K562 (cell line): ENCODE results near the gene WIPF2. TPM values are rescaled to one million over a fixed set of nuclear protein-coding genes. Genes with fewer than 3 reads are reported as not detected.

Experiments
- C11orf30 ChIP-seq: fragments of 450-650 bp; IDR thresholded peaks from 2 replicates; pipeline ENCODE4 v1.6.1; 2016; ENCODE audit warnings: low read depth, mild to moderate bottlenecking
- CBFA2T3 ChIP-seq: fragments of 450-650 bp; IDR thresholded peaks from 2 replicates; pipeline ENCODE4 v1.6.1; 2017
- CBX5 ChIP-seq: IDR thresholded peaks from 2 replicates; pipeline ENCODE4 v1.6.1; 2014; ENCODE audit warnings: low read depth, borderline replicate concordance
- WHSC1 ChIP-seq: IDR thresholded peaks from one replicate; pipeline ENCODE4 v1.6.1; 2012; ENCODE audit warnings: low read length, control low read depth, inconsistent platforms
- ZNF696 ChIP-seq: fragments of 250-450 bp; sonication (Bioruptor Pico); conservative IDR thresholded peaks from 2 replicates; pipeline ENCODE4 v1.4.0; 2020; ENCODE audit warnings: mild to moderate bottlenecking, moderate library complexity
- ZNF766 ChIP-seq: fragments of 200-800 bp; sonication (Bioruptor generic); conservative IDR thresholded peaks from 2 replicates; pipeline ENCODE4 v1.6.1; 2016; ENCODE audit warnings: missing genetic modification characterization, missing compliant biosample characterization
- ZNF780A ChIP-seq: fragments of 250-450 bp; sonication (Bioruptor Pico); IDR thresholded peaks from 2 replicates; pipeline ENCODE4 v1.5.0; 2021; ENCODE audit warnings: mild to moderate bottlenecking
- polyA plus RNA-seq, 8 experiments: library from polyadenylated mRNA; depleted of rRNA in 4 of 8; stranded (reverse) in 5 of 8; unstranded in 3 of 8; fragments of >200 nt; fragmentation: Nextera tagmentation in 2 of 8; fragmentation: Illumina TruSeq in 1 of 8; extraction: Ambion mirVana in 2 of 8; extraction: Trizol in 1 of 8; gene quantifications; 2 replicates each; pipeline versions ENCODE4 v1.2.1 to v1.2.3, GENCODE V29; 2011 to 2014; ENCODE audit warnings: inconsistent platforms in 1 of 8, missing spikeins in 1 of 8
- total RNA-seq, 7 experiments: library from RNA; depleted of rRNA in 6 of 7; stranded (reverse); fragments of >200 nt in 6 of 7; fragmentation: Illumina TruSeq in 2 of 7; extraction: Trizol in 2 of 7; gene quantifications; 2 replicates each; pipeline versions ENCODE4 v1.2.1 to v1.2.3, GENCODE V29; 2011 to 2021; ENCODE audit warnings: low replicate concordance in 1 of 7
- TF ChIP-seq, protein P1 (sequence below): fragments of 250-450 bp; sonication (Bioruptor Pico); IDR thresholded peaks from 2 replicates; pipeline ENCODE4 v1.4.0; 2020; ENCODE audit warnings: mild to moderate bottlenecking
- TF ChIP-seq, protein P2 (sequence below): fragments of 450-650 bp; IDR thresholded peaks from 2 replicates; pipeline ENCODE4 v1.6.1; 2016; ENCODE audit warnings: mild to moderate bottlenecking, moderate library complexity
- TF ChIP-seq, protein P3 (sequence below): sonication (generic); formaldehyde crosslinking; IDR thresholded peaks from 2 replicates; pipeline ENCODE4 v1.8.0; 2022; ENCODE audit warnings: missing genetic modification reagents, mild to moderate bottlenecking, moderate library complexity, borderline replicate concordance
- TF ChIP-seq, protein P4 (sequence below): fragments of 200-800 bp; sonication (Bioruptor generic); IDR thresholded peaks from 2 replicates; pipeline ENCODE4 v1.6.1; 2017; ENCODE audit warnings: missing genetic modification characterization, missing compliant biosample characterization
- TF ChIP-seq, protein P5 (sequence below): fragments of 450-650 bp; formaldehyde crosslinking; IDR thresholded peaks from 2 replicates; pipeline ENCODE4 v1.4.0; 2020; ENCODE audit warnings: mild to moderate bottlenecking

The WIPF2 gene
- total and polyA plus RNA-seq, 9 of the 15 experiments (the other 6 are each of a cell fraction or from before 2014, with no cell fraction given) = 3.6 to 15.0 (median 5.3) TPM

DNA sequence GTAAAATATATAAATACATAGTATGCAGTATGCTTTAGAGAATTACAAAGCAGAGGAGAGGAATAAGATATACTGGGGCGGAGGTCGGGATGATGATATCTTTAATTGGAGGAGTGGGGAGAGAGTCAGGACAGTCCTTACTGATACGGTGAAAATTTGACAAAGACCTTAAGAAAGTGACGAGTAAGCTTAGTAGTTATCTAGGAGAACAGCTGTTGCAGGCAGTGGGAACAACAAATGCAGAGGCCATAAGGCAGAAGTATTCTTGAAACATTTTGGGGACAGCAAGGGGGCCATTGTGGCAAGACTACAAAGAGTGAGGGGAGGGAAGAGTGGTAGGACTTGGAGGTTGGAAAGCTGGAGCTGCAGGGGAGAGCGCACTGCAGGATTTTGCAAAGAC lies 46.2 kb downstream of the WIPF2 start (continued):
- TF ChIP-seq ZNF780A (CRISPR knock-in tag) (no peak), CBX5 (no peak), WHSC1 (no peak), ZNF696 (CRISPR knock-in tag) (no peak), C11orf30 (no peak), ZNF766 (0 out of 2 replicates have a peak, but pooled peaks have one; percentile 19), CBFA2T3 (peak; percentile 52)
- TF ChIP-seq, protein P1, sequence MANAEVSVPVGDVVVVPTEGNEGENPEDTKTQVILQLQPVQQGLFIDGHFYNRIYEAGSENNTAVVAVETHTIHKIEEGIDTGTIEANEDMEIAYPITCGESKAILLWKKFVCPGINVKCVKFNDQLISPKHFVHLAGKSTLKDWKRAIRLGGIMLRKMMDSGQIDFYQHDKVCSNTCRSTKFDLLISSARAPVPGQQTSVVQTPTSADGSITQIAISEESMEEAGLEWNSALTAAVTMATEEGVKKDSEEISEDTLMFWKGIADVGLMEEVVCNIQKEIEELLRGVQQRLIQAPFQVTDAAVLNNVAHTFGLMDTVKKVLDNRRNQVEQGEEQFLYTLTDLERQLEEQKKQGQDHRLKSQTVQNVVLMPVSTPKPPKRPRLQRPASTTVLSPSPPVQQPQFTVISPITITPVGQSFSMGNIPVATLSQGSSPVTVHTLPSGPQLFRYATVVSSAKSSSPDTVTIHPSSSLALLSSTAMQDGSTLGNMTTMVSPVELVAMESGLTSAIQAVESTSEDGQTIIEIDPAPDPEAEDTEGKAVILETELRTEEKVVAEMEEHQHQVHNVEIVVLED (CRISPR knock-in tag) = no peak
- TF ChIP-seq, protein P2, sequence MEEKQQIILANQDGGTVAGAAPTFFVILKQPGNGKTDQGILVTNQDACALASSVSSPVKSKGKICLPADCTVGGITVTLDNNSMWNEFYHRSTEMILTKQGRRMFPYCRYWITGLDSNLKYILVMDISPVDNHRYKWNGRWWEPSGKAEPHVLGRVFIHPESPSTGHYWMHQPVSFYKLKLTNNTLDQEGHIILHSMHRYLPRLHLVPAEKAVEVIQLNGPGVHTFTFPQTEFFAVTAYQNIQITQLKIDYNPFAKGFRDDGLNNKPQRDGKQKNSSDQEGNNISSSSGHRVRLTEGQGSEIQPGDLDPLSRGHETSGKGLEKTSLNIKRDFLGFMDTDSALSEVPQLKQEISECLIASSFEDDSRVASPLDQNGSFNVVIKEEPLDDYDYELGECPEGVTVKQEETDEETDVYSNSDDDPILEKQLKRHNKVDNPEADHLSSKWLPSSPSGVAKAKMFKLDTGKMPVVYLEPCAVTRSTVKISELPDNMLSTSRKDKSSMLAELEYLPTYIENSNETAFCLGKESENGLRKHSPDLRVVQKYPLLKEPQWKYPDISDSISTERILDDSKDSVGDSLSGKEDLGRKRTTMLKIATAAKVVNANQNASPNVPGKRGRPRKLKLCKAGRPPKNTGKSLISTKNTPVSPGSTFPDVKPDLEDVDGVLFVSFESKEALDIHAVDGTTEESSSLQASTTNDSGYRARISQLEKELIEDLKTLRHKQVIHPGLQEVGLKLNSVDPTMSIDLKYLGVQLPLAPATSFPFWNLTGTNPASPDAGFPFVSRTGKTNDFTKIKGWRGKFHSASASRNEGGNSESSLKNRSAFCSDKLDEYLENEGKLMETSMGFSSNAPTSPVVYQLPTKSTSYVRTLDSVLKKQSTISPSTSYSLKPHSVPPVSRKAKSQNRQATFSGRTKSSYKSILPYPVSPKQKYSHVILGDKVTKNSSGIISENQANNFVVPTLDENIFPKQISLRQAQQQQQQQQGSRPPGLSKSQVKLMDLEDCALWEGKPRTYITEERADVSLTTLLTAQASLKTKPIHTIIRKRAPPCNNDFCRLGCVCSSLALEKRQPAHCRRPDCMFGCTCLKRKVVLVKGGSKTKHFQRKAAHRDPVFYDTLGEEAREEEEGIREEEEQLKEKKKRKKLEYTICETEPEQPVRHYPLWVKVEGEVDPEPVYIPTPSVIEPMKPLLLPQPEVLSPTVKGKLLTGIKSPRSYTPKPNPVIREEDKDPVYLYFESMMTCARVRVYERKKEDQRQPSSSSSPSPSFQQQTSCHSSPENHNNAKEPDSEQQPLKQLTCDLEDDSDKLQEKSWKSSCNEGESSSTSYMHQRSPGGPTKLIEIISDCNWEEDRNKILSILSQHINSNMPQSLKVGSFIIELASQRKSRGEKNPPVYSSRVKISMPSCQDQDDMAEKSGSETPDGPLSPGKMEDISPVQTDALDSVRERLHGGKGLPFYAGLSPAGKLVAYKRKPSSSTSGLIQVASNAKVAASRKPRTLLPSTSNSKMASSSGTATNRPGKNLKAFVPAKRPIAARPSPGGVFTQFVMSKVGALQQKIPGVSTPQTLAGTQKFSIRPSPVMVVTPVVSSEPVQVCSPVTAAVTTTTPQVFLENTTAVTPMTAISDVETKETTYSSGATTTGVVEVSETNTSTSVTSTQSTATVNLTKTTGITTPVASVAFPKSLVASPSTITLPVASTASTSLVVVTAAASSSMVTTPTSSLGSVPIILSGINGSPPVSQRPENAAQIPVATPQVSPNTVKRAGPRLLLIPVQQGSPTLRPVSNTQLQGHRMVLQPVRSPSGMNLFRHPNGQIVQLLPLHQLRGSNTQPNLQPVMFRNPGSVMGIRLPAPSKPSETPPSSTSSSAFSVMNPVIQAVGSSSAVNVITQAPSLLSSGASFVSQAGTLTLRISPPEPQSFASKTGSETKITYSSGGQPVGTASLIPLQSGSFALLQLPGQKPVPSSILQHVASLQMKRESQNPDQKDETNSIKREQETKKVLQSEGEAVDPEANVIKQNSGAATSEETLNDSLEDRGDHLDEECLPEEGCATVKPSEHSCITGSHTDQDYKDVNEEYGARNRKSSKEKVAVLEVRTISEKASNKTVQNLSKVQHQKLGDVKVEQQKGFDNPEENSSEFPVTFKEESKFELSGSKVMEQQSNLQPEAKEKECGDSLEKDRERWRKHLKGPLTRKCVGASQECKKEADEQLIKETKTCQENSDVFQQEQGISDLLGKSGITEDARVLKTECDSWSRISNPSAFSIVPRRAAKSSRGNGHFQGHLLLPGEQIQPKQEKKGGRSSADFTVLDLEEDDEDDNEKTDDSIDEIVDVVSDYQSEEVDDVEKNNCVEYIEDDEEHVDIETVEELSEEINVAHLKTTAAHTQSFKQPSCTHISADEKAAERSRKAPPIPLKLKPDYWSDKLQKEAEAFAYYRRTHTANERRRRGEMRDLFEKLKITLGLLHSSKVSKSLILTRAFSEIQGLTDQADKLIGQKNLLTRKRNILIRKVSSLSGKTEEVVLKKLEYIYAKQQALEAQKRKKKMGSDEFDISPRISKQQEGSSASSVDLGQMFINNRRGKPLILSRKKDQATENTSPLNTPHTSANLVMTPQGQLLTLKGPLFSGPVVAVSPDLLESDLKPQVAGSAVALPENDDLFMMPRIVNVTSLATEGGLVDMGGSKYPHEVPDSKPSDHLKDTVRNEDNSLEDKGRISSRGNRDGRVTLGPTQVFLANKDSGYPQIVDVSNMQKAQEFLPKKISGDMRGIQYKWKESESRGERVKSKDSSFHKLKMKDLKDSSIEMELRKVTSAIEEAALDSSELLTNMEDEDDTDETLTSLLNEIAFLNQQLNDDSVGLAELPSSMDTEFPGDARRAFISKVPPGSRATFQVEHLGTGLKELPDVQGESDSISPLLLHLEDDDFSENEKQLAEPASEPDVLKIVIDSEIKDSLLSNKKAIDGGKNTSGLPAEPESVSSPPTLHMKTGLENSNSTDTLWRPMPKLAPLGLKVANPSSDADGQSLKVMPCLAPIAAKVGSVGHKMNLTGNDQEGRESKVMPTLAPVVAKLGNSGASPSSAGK = no peak
- TF ChIP-seq, protein P3, sequence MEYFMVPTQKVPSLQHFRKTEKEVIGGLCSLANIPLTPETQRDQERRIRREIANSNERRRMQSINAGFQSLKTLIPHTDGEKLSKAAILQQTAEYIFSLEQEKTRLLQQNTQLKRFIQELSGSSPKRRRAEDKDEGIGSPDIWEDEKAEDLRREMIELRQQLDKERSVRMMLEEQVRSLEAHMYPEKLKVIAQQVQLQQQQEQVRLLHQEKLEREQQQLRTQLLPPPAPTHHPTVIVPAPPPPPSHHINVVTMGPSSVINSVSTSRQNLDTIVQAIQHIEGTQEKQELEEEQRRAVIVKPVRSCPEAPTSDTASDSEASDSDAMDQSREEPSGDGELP = peak; percentile 13; the same call in 1 of the 2 replicates
- TF ChIP-seq, protein P4, sequence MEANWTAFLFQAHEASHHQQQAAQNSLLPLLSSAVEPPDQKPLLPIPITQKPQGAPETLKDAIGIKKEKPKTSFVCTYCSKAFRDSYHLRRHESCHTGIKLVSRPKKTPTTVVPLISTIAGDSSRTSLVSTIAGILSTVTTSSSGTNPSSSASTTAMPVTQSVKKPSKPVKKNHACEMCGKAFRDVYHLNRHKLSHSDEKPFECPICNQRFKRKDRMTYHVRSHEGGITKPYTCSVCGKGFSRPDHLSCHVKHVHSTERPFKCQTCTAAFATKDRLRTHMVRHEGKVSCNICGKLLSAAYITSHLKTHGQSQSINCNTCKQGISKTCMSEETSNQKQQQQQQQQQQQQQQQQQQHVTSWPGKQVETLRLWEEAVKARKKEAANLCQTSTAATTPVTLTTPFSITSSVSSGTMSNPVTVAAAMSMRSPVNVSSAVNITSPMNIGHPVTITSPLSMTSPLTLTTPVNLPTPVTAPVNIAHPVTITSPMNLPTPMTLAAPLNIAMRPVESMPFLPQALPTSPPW (CRISPR knock-in tag) = no peak
- TF ChIP-seq, protein P5, sequence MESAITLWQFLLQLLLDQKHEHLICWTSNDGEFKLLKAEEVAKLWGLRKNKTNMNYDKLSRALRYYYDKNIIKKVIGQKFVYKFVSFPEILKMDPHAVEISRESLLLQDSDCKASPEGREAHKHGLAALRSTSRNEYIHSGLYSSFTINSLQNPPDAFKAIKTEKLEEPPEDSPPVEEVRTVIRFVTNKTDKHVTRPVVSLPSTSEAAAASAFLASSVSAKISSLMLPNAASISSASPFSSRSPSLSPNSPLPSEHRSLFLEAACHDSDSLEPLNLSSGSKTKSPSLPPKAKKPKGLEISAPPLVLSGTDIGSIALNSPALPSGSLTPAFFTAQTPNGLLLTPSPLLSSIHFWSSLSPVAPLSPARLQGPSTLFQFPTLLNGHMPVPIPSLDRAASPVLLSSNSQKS = no peak
